Erythroblast (primary cell): ENCODE results near the gene NME7.

Experiments used
- DNase-seq, 2 experiments: peaks; one replicate each; lab custom pipeline; 2025; lab: John Stamatoyannopoulos, UW
- GATA1 ChIP-seq: IDR thresholded peaks from 2 replicates; pipeline ENCODE4 v1.6.1; 2011; ENCODE audit warnings: low read depth, mild to moderate bottlenecking, control low read depth, low read length, moderate library complexity
- POLR2A ChIP-seq: IDR thresholded peaks from 2 replicates; pipeline ENCODE4 v1.6.1; 2011; ENCODE audit warnings: mild to moderate bottlenecking, low read length

NME7 gene

DNA sequence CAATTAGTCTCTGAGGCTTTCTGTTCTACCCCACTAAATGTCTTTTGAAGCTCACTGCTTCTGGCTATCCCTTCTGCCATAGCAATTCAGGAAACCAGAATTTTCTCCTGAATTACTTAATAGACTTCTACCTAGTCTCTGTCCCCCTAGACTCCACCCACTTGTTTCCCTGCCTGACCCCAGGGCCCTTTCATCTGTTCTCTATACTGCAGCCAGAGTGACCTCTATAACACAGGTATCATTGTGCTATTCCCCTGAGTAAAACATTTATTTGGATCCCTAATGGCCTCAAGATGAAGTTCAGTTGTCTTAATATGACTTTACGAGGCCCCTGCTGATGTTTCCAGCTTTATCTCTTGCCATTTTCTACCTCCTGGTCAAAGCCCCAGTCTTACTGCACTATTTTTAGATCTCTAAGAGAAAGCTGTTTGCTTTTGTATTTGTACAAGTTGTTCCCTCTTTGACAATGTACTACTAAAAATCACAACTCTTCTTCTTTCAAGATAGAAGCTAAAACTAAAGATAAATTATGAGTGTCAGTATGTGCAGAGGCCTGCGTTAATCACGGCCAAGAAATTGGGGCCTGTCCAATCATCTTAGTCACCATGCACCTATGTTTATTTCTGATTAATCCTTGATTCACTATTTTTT lies 206.6 kb downstream of the NME7 start:
- TF ChIP-seq GATA1, result no peak
- DNase-seq, result no peak

- no peak for DNase-seq
- TF ChIP-seq GATA1 (no peak), POLR2A (no peak)
Observed at GRCh38 chr1:169156580-169156979, 211.0 kb downstream of the NME7 start.

DNA sequence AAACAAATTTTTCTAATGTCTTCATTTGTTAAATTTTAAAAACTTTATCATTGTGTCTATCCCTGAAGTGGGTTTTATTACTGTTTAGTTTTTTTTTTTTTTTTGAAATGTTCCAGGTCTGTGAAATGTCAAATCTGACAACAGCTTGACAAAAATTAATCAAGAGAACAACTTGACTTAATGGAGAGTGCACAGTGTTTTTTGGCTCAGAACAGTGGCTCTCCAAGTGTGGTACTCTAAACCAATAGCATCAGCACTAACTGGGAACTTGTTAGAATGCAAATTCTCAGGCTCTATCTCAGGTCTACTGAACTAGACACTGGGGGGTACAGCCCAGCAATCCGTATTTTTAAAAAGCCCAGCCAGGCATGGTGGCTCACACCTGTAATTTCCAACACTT lies 211.9 kb downstream of the NME7 start:
- TF ChIP-seq POLR2A (no peak), GATA1 (no peak)
- no peak for DNase-seq

GRCh38 chr1:169151338-169151837 lies 216.2 kb downstream of the NME7 start:
- DNase-seq, result no peak
- TF ChIP-seq GATA1 (no peak), POLR2A (no peak)

DNA sequence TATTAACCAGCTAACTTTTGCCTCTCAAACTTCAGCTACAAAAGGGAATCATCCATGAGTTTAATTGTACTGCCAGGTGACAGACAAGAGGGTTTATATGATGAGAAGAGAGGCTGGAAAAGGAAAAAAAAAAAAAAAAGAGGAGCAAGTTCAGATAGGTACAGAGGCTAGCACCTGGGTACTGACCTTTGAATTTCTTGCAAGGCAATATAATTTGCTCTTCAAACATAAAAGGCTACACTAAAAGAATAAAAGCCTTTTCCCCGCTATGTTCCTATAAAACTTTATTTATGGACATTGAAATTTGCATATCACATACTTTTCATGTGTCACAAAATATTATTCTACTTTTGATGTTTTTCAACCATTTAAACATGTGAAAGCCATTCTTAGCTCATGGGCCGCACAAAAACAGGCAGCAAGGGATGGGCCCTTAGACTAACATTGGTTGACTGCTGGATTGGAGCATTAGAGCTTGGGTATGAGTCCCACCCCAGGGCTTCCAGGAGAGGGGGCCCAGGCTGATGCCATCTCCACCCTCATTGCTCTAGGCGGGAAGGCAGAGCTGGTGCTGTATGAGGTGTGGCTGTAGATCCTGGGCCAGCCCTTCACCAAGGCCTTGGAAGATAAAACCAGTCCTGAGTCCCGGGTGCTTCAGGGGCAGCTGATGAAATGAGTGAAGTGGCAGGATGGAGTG lies 216.8 kb downstream of the NME7 start:
- TF ChIP-seq POLR2A, result no peak
- no peak for TF ChIP-seq GATA1
- DNase-seq, result no peak

DNA sequence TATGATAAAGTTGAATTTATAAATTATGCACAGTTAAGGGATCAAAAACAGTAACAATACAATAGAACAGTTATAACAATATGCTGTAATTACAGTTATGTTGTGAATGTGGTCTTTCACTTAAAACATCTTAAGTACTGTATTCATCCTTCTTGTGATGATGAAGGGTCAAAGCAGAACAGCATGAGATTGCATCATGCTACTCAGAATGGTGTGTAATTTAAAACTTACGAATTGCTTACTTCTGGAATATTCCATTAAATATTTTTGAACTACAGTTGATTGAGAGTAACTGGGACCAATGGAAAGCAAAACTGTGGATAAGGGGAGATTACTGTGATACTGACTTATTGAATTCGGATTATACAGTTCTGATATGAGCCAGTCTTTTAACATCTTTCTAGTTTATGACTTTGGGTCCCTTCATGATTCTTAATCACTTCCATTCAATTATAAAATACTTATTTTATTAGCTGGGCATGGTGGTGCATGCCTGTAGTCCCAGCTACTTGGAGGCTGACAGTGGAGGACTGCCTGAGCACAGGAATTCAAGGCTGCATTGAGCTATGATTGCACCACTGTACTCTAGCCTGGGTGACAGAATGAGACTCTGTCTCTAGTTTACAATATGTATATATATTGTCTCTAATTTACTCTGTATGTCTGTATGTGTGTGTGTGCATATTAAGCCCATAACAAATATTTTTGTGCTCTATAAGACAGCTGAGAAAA lies 217.9 kb downstream of the NME7 start:
- DNase-seq, result no peak
- TF ChIP-seq POLR2A (no peak), GATA1 (no peak)

- peak; percentile 29 for DNase-seq
- no peak for TF ChIP-seq GATA1
- no peak for TF ChIP-seq POLR2A
Observed at GRCh38 chr1:169148472-169149252, 218.9 kb downstream of the NME7 start.

GRCh38 chr1:169146576-169147214 lies 220.9 kb downstream of the NME7 start:
- DNase-seq, result no peak
- TF ChIP-seq GATA1 (no peak), POLR2A (no peak)

DNA sequence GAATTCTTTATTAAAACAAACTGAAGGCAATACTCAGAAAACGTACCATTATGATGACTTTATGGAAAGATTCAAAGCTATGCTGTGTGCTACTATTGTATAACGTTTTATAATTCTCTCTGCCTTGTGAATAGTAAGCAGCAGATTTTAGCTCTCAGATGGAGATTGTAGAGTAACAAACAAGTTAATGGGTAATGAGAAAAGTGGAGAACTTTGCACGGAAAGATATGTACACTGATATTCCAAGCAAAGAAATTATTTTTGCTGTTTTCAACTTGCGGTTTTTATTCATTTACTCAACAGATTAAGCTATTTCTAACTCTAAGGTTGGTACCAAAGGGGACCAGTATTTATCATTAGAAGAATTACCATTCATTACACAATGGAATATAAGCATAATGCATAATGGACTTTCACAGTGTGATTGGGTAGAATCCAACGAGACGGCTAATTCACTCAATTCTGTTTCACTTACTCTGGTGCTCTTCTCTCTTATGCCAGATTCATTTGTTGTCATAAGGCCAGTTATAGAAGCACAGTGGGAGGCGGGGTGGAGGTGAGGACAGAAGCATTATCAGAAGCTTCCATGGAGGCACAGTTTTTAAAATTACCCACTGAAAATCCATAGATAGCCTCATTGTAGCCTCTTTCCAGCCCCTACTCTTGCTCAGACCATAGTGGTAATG lies 222.5 kb downstream of the NME7 start:
- peak in 1 of 2 experiments; percentile 3 for DNase-seq
- no peak for TF ChIP-seq POLR2A
- TF ChIP-seq GATA1, result no peak

DNA sequence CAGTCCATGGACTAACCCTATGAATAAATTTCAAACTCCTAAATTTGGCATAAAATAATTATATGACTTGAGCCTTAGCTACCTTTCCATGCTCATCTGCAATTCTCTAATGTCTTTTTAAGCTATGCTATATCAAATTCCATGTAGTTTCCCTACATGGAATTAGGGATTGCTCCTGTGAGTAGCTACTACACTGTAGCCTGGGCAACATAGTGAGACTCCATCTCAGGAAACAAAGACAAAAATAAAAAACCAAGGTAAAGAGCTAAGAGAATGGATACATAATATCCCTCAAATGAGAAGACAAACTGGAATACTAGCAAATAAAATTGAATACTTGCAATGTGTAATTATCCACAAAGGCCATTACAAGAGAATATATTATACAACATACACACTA lies 223.6 kb downstream of the NME7 start:
- no peak for TF ChIP-seq GATA1
- TF ChIP-seq POLR2A, result no peak
- DNase-seq, result no peak

- TF ChIP-seq GATA1, result no peak
- DNase-seq, result no peak
Observed at GRCh38 chr1:169143346-169143745, 224.3 kb downstream of the NME7 start.

DNA sequence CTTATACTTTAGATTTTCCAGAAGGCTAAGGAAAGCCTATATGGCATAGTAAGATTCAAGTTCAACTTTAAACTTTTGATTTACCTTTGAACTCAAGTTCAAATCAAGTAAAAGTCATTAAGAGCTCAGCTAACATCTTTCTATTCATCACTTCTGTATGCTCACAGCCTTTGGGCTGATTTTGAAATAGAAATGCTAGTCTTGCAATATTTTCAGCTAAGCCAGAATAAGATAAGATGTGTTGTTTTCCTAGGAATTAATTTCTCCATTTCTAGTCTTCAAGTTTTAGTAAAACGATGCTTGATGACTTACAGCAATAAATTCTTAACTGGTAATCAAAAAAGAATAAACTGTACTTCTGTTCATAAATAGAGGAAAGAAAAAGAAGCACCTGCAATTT lies 225.5 kb downstream of the NME7 start:
- TF ChIP-seq POLR2A (no peak), GATA1 (no peak)
- no peak for DNase-seq

GRCh38 chr1:169141356-169141755 lies 226.2 kb downstream of the NME7 start:
- no peak for DNase-seq
- TF ChIP-seq GATA1, result no peak
- no peak for TF ChIP-seq POLR2A
